Measurements from ENCODE around the gene FAM120A.

DNA sequence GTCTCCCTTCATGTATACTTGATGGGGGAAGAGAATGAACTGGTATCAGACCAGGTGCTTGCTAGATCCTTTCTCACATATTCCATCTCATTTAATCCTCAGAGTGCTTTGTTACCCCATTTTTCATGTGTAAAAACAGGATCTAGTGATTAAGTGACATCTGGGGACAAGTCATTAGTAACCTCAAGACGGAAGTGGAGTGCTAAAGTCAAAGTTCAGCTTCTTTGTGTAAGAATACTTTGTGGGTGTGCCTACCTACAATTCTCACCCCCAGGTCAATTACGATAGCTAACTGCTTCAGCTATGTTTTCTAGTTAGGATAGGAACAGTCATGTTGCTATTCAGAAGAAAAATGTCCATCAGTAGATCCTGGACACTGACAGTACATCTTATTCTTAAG lies 5.0 kb downstream of the FAM120A start:
- no peak for TF ChIP-seq POLR2A (IDR thresholded peaks at IDR 0.05; ENCODE audit: low read depth)
- TF ChIP-seq CTCF (IDR thresholded peaks at IDR 0.05) = no peak
- no peak for TF ChIP-seq POLR2AphosphoS5 (IDR thresholded peaks at IDR 0.05)
- TF ChIP-seq EP300 (IDR thresholded peaks at IDR 0.05) = no peak

Measured in esophagus muscularis mucosa (tissue), 4 donors.